Activated CD8-positive, alpha-beta memory T cell treated with anti-CD3 and anti-CD28 coated beads for 48 hours (primary cell): ENCODE results near the gene NARF.

Experiments used
- DNase-seq, 3 experiments: peaks; one replicate each; pipeline ENCODE4 v3.0.0-alpha.2; 2020; ENCODE audit warnings: low read depth in 2 of 3, low spot score in 2 of 3

NARF gene

DNA sequence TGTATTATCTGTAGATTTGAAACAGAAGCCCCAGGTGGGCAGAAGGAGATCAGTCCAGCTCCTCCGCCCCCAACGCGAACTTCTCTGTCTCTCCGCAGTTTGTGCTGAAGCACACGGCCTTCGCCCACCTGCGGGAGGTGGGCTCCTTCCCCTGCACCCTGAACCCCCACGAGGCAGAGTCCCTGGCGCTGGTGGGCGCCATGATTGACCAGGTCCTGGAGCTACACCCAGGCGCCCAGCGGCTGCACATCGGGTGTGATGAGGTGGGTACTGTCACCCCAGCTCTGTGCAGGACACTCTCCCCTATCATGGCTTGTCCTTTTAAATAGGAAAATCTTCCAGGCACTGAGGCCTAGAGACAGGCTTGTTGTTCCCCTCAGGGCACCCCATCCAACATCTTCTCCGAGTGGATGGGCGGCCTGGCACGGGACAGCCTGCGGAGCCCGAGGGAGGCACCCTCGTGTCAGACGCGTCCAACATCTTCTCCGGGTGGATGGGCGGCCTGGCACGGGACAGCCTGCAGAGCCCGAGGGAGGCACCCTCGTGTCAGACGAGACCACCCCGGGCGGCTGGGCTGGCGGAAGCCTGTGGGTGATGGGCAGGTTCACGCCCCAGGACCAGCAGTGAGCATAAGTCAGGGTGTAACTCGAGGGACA is 24.9 kb upstream of the NARF start:
- DNase-seq: no peak

DNA sequence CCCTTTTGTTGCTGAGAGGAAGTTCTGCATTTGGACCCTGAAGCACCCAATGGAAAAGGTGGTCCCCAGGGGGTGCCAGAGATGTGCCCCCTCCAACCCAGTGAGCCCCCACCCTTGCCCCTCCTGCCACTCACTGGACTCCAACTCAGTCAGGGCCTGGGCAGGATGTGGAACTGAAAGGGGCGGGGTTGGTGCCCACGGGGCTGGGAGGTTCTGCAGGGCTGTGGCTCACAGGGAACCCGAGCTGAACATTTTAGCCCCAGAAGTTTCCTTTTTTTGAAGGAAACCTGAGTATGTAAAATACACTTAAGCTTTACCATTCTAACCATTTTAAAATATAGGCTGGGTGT is 24.4 kb upstream of the NARF start:
- no peak for DNase-seq

DNA sequence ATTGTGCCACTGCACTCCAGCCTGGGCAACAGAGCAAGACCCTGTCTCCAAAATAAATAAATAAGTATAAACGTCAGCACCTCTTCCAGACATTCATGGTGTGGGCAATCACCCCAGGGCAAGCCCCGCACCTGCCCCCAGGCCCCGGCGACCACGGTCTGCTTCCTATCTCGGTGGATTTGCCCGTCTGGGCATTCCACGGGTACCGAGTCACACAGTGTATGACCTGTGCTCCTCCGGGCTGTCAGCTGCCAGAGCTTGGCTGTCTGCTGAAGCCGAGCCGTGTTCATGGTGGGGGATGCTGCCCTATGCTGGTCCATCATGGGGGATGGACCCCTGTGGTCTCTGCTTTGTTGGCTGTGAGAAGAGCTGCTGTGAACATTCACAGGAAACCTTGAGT is 23.4 kb upstream of the NARF start:
- no peak for DNase-seq

DNA sequence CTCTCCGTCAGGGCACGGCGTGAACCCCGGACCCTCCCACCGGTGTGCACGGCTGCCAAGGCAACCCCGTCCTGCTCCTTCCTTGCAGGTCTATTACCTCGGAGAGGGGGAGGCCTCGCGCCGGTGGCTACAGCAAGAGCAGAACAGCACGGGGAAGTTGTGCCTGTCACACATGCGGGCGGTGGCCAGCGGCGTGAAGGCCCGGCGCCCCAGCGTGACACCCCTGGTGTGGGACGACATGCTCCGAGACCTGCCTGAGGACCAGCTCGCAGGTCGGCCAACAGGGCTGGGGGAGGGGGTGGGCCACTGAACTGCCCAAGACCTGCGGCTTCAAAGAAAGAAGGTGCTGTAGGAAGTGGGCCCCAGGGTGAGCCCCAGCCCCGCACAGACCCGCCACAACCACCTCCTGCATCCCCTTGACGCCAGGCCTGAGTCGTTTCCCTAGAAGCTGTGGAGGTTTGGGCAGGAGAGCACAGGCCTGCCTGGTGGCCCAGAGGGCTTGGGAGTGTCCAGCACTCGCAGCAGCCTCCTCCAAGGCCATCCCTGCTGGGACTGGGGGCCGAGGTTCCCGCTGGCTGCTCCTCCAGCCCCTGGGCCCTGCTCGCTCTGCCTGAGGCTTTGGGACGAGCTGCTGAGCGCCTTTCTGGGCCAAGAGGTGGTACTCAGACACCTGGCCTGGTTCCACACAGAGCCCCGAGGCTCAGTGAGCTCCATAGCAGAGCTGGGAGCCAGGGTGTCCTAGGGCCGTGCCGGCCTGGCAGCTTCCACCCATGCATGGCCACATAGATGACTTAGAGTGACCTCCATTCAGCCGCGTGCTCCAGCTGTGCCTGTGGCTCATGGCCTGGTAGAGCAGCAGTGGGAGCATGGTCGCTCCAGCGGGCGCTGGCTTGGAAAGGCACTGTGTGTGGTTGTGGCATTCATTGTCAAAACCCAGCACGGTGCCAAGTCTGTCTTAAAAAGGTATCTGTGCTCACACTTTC is 22.6 kb upstream of the NARF start:
- no peak for DNase-seq

DNA sequence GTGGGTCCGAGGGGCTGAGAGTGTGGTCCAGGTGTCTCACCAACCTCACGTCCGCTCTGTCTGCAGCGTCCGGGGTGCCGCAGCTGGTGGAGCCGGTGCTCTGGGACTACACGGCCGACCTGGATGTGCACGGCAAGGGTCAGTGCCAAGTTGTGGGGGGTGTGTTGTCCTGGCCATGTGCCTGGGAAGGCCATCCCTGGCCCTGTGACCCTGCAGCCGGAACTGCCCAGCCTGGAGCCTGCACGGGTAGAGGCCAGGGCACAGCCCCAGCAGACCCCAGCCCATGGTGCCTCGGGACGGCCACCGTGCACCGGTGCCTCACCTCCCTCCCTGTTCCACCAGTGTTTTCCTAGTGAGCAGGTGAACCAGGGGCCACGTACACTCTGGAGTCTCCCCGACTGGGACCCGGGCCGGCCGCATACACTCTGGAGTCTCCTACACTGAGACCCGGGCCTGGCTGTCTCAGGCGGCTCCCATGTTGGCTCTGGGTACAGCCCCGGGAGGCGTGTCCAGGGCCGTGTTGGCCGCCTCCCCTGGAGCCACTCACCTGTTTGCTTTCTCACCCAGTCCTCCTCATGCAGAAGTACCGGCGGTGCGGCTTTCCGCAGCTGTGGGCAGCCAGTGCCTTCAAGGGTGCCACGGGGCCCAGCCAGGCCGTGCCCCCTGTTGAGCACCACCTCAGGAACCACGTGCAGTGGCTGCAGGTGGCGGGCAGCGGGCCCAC is 21.8 kb upstream of the NARF start:
- no peak for DNase-seq

DNA sequence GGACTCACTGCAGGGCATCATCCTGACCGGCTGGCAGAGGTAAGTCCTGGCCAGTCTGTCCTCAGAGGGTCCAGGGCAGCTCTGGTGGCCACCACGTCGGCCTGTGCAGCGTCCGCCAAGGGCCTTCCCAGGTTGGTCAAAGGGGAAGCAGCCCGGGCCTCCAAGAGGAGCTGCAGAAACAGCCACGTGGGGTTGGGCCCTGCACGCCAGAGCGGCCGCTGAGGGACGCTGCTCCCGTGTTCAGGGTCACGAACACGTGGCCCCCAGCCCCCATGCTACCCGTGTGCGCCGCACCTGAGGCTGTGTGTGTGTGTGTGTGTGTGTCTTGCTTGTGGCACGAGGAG is 21.2 kb upstream of the NARF start:
- no peak for DNase-seq

DNA sequence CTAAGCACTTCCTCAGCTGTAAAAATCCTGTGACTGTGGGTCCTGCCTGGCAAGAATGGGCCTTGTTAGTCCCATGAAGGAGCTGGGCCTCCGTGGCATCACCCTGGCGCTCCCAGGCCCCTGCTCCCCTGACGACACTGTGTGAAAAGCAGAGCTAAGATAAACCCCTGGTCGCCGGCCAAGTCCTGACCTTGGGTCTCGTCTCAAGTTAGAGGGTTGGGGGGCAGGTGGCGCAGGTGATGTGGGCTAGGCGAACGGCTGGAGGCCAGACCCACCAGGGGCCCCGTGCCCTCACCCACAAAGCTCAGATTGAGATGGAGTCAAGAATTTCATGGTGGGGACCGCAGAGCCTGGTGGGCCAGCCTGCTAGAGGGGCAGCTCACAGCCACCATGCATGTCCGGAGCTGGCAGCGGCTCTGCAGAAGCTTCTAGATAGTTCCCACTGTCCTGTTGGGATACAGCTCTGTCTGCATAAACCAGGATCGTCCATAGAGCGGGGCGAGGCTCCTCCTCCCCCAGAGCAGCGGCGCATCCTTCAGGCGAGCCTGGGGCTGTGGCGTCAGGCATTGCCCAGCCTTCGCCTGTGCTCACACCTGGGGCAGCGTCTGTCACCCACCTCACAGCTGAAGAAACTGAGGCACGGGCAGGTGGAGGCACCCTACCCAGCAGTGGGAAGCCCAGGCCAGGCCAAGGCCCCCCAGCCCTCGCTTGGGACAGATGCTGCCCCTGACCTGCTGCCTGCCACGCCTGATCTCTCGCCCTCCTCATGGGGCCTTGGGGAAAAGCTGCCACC is 19.9 kb upstream of the NARF start:
- DNase-seq: no peak

DNA sequence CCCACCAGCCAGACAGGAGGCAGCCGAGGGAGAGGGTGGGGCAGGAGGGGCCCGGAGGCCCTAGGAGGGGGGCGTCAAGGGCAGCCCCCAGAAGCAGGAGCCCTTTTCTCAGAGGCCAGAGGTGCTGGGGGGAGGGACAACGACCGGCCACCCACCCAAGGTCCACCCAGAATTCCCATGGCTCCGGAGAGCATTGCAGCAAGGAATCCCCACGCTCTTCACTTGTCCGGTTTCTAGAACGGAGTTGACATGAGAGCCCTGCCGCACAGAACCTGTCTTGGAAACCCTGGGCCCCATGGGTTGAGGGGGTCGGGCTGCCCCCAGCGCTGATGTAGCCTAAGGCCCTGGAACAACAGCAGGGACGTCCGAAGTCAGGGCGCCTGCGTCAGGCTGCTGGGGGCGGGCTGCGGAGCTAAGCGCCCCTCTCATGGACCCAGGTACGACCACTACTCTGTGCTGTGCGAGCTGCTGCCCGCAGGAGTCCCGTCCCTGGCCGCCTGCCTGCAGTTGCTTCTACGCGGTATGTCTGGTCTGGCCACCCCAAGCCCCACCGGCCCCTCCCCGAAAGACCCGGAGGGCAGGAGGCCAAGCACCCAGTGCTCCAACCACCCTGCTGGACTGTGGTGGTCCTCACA is 19.2 kb upstream of the NARF start:
- no peak for DNase-seq

DNA sequence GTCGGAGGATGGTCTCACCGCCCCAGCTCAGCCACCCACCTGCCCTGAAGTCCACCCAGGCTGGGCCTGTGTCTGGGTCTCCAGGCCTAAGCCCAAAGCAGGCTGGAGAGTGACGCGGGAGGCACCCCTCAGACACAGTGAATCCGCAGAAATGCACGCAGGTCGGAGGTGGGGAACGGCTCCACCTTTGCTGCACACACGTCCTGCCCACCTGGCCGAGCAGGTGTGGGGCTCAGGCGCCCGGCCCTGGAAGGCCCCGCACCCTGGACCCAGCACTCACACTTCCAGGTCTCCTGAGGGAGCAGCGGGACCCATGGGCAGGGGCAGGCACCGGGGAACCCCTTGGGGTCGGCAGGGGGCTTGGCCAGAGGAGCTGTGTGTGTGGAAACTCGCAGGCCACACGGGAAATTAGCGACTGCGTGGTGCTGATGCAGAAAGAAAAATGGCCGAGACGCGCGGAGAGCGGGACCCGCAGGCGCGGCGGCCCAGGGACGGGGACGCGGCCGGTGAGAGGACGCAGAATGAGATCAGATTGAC is 18.6 kb upstream of the NARF start:
- no peak for DNase-seq

DNA sequence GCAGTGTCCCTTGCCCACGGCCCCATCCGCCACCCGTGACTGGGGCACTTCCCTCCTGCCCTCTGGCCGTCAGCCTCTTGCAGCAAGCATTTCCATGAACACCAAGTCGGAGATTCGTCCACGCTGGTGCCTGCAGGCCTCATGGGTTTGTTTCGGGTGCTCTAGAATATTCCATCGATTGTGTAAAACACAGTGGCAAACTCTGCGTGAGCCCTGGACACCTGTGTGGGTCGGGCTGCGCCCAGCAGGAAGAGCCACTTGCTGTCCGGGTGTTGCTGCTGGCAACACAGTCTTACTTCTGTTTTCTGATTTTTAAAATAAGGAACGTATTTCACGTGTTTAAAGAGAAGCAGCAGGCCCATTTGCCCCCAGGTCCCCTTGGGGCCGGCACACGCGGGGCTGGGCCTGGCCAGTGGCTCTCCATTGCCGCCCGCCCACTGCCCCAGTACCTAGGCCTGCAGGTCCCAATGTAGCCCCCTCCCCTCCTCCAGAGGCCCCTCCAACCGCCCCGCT is 18.0 kb upstream of the NARF start:
- no peak for DNase-seq

DNA sequence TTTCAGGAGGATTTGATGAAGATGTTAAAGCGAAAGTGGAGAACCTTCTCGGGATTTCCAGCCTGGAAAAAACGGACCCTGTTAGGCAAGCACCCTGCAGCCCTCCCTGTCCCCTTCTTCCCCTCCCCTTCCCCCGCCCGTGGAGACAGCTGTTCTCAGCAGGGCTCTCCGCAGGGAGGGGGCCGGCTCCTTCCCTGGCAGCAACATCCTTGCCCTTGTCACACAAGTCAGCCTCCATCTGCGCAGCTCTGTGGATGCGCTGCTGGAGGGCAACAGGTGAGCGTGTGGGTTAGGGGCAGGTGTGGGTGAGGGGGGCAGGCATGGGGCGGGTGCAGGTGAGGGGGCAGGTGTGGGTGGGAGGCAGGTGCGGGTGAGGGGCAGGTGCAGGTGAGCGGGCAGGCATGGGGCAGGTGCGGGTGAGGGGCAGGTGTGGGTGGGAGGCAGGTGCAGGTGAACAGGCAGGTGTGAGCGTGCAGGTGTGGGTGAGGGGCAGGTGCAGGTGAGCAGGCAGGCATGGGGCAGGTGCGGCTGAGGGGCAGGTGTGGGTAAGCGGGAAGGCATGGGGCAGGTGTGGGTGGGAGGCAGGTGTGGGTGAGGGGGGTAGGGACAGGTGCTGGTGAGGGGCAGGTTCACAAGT is 17.4 kb upstream of the NARF start:
- DNase-seq: no peak

DNA sequence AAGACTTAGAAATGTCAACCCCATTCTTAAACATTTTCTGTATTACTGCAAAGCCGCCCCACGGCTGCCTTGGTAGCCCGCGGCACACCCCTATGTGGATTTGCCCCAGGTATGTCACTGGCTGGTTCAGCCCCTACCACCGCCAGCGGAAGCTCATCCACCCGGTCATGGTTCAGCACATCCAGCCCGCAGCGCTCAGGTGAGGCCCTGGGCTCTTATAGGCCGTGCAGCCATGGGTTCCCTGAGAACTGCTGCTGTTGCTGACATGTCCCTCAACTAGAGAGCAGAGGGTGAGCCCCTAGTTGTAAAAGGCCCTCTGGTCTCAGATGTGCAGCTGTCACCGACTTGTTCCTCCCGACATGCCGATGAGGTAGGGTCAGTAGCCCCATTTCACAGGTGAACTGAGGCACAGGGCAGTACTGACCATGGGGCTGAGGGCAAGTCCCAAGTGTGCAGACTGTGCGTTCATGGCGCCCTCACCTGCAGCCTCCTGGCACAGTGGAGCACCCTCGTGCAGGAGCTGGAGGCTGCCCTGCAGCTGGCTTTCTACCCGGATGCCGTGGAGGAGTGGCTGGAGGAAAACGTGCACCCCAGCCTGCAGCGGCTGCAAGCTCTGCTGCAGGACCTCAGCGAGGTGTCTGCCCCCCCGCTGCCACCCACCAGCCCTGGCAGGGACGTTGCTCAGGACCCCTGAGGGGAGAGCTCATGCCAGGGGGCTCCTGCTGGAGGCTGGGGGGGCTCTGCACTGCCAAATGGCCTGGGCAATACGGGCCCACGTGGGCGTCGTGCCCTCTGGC is 16.7 kb upstream of the NARF start:
- no peak for DNase-seq

DNA sequence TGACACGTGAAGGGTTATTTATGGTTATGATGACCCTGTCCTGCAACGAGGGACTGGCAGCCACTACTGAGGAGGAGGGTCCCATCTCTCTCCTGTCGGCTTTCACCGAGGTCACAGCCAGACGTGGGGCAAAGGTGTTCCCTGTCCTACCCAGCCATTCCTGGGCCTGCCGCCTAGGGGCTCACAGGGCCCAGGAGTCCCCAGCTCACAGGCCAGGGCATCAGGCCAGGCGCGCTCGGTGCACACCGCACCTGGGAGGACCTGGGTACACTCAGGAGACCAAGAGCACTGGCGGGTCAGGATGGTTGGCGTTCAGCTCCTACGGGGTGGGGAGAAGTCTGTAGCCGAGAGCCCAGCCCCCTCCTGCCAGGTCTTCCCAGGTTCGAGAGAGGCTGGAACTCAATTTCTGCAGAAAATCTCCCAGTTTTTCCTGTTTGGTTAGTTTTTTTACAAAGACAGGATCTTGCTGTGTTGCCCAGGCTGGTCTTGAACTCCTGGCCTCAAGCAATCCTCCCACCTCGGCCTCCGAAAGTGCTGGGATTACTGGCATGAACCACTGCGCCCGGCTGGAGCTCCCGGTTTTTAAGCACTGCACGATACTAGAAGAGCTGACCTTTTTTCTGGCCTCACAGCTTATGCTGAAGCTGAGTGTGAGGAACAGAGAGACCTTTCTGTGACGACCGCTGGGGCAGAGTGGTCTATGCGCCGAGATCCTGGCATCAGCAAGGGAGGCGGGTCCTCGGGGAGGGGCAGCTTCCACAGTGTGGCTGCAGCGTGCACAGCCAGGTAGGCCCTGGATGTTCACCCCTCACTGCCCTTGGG is 15.7 kb upstream of the NARF start:
- DNase-seq: no peak

DNA sequence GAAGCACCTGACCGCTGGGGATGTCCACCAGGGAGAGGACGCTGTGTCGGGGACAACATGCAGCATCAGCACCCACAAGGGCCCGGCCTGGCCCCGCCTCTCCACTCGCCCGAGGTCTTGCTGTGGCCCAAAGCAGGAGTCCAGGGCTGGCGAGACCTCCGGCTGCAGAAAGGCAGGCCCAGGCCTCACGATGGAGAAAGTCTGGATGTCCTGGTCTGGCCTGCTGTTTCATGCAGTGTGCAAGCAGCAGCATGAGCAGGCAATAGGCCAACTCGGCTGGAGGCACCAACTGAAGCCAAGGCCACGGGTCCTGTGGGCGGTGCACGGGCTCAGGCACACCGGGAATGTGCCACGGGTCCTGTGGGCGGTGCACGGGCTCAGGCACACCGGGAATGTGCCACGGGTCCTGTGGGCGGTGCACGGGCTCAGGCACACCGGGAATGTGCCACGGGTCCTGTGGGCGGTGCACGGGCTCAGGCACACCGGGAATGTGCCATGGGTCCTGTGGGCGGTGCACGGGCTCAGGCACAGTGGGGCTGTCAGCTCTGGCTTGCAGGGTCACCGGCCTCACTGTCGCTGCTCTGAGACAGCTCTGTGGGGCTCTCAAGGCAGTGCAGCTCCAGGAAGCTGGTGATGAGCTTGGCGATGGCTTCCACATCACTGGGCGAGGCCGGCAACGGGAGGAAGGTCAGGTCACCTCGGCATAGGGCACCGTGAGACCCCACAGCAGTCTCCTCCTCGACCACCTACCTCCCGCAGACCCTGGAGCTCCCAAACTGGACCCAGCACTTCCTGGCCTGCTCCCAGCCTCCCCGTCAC is 14.9 kb upstream of the NARF start:
- DNase-seq: no peak

DNA sequence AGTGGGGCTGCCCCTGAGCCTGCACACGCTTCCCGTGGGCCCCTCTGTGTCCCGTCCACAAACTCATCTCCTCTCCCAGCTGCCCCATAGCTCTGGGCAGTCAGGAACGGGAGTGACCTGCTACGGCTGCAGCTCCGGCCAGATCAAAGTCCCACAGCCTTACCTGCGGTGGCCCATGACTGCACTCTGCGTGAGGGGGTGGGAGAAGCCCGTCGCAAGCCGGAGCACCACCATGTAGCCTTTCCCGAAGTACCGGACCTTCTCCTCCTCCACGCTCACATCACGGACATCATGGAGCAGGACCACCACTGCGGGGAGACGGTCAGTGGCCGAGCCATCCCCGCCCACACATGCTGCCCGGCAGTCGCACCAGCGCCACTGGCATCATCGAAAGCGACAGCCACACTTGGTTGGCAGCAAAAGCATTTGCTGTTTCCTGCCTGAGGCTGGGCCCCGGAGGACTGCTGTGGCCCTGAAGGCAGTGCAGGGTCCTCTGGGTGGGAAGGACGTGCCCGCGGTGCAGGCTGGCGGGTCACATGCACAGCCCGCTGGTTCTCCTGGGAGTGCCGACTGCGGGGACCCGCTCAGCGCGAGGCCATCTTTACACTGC is 14.2 kb upstream of the NARF start:
- DNase-seq: no peak

DNA sequence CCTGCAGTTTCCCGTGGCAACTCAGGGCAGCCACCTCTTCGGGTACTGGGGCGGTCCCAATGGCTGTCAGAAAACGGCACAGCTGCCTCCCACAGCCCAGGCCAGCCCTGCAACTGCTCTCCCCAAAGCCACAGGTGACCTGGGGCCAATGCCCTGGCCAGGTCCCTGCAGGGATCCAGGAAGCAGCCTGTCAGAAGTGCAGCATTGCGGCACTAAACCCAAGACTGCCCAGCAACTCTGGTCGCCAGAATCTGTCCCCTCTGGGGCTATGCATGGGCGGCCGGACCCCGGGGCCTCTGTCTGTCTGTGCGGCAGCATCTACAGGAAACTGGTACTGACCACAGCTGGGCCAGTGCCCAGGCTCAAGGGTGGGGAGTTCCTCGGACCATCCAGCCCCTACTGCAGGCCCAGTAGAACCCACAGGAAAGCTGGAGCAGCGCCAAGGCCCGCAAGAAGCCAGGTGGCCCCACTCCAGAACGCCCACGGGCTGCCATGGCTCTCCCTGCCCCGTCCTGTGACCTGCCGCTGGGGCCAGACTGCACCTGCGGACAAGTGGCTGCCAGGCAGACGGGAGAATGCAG is 13.5 kb upstream of the NARF start:
- no peak for DNase-seq

DNA sequence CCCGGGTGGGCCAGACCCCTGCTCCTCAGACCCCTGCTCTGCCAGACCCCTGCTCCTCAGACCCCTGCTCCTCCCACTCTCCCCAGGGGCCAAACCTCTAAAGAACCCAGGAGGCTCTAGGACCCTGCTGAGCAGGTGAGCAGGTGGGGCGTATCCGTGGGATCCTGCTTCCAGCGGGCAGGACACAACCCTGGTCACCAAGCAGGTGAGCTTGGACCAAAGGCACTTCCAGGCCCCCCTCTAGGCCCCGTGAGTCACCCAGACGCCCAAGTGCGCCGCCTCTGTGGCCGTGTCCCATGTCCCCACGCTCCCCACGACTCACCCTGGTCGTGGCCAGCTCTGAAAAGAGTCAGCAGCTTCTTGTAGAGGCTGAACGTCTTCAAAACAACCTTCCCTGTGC is 13.0 kb upstream of the NARF start:
- no peak for DNase-seq
